Measurements from ENCODE around the gene PIF1. TPM values are rescaled to one million over a fixed set of nuclear protein-coding genes. Genes with fewer than 3 reads are reported as not detected.

PIF1 gene
- total RNA-seq, 1 donor from 2014 or later = 0.76 TPM

Other genes starting within 250 kb of the PIF1 start
- 14.2 TPM for gene RBPMS2, start 50.1 kb downstream of the PIF1 start, total RNA-seq
- gene PLEKHO2, start 16.3 kb upstream of the PIF1 start, total RNA-seq = 62.9 TPM
- 25.5 TPM for gene ANKDD1A, start 86.3 kb upstream of the PIF1 start, total RNA-seq
- 73.6 TPM for gene SPG21, start 164.3 kb upstream of the PIF1 start, total RNA-seq
- gene MTFMT, start 204.0 kb upstream of the PIF1 start, total RNA-seq = 15.1 TPM
- 0.53 TPM for gene SLC51B, start 219.7 kb upstream of the PIF1 start, total RNA-seq
- gene RASL12, start 242.3 kb upstream of the PIF1 start, total RNA-seq = 23.0 TPM

Measured in sciatic nerve (tissue), 1 donor.